Astrocyte (in vitro differentiated cells and primary cell): ENCODE data around the gene PLA2G4A.

Source experiments
- CTCF ChIP-seq: IDR thresholded peaks from 2 replicates; pipeline ENCODE4 v1.5.1; 2011; ENCODE audit warnings: low read depth, mild to moderate bottlenecking, inconsistent platforms, low read length, moderate library complexity; ENCODE audit not compliant: insufficient read depth
- EZH2 ChIP-seq: IDR thresholded peaks from 2 replicates; pipeline ENCODE4 v1.6.1; 2012; ENCODE audit warnings: mild to moderate bottlenecking, low read length, inconsistent platforms; ENCODE audit not compliant: insufficient read depth

- TF ChIP-seq CTCF (no peak), EZH2 (no peak)
Observed at GRCh38 chr1:186957314-186957713, 128.6 kb downstream of the PLA2G4A start.
